Ishikawa (cell line): ENCODE results near the gene OSBPL1A.

ENCODE experiments used
- CEBPB ChIP-seq: IDR thresholded peaks from 2 replicates; pipeline ENCODE4 v1.6.1; 2012
- CREB1 ChIP-seq: IDR thresholded peaks from 2 replicates; pipeline ENCODE4 v1.6.1; 2012; ENCODE audit warnings: low read depth
- EGR1 ChIP-seq: IDR thresholded peaks from 2 replicates; pipeline ENCODE4 v1.6.1; 2012
- EP300 ChIP-seq: IDR thresholded peaks from 2 replicates; pipeline ENCODE4 v1.6.1; 2012; ENCODE audit warnings: borderline replicate concordance
- FOXM1 ChIP-seq: IDR thresholded peaks from 2 replicates; pipeline ENCODE4 v1.6.1; 2012; ENCODE audit warnings: low read depth, borderline replicate concordance
- MAX ChIP-seq: IDR thresholded peaks from 2 replicates; pipeline ENCODE4 v1.6.1; 2012
- NFIC ChIP-seq: IDR thresholded peaks from 2 replicates; pipeline ENCODE4 v1.6.1; 2012
- RAD21 ChIP-seq: IDR thresholded peaks from 2 replicates; pipeline ENCODE4 v1.6.1; 2012; ENCODE audit warnings: low read depth
- REST ChIP-seq: IDR thresholded peaks from 2 replicates; pipeline ENCODE4 v1.6.1; 2012; ENCODE audit warnings: low read depth, mild to moderate bottlenecking
- TAF1 ChIP-seq: IDR thresholded peaks from 2 replicates; pipeline ENCODE4 v1.6.1; 2012; ENCODE audit warnings: low read depth, mild to moderate bottlenecking
- TCF12 ChIP-seq: IDR thresholded peaks from 2 replicates; pipeline ENCODE4 v1.6.1; 2012; ENCODE audit warnings: low read depth
- TEAD4 ChIP-seq: IDR thresholded peaks from 2 replicates; pipeline ENCODE4 v1.6.1; 2012
- USF1 ChIP-seq: IDR thresholded peaks from 2 replicates; pipeline ENCODE4 v1.6.1; 2012
- YY1 ChIP-seq: IDR thresholded peaks from 2 replicates; pipeline ENCODE4 v1.6.1; 2012; ENCODE audit warnings: low read depth
- ZBTB7A ChIP-seq: IDR thresholded peaks from 2 replicates; pipeline ENCODE4 v1.6.1; 2012; ENCODE audit warnings: low read depth

Gene OSBPL1A

GRCh38 chr18:24436939-24437338 is 39.3 kb upstream of the OSBPL1A start:
- TF ChIP-seq TAF1 = no peak
- TF ChIP-seq TCF12 = no peak
- no peak for TF ChIP-seq MAX
- TF ChIP-seq USF1 = no peak
- no peak for TF ChIP-seq CREB1
- TF ChIP-seq NFIC = no peak
- TF ChIP-seq YY1 = no peak
- no peak for TF ChIP-seq ZBTB7A
- no peak for TF ChIP-seq REST
- no peak for TF ChIP-seq RAD21
- TF ChIP-seq CEBPB = no peak
- no peak for TF ChIP-seq FOXM1
- no peak for TF ChIP-seq TEAD4
- no peak for TF ChIP-seq EGR1
- no peak for TF ChIP-seq EP300

DNA sequence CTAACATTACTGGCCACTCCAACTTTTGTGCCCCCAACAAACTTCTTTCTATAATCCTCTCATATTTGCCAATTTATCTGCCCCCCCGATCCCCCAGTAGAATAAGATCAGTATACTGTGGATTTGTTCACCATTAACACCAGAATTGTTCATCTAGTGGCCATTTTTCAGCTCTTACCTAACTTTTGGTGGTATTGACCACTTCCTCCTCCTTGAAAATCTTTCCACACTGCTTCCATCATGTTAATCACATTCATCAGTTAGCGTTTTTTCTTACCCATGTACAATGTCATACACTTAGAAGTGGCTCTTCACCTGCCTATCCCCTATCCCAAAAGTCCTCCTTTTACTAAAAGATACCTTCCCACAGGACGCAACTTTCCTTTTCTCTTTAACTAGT is 35.0 kb upstream of the OSBPL1A start:
- TF ChIP-seq REST = no peak
- TF ChIP-seq RAD21 = no peak
- TF ChIP-seq EP300 = no peak
- TF ChIP-seq CREB1 = no peak
- no peak for TF ChIP-seq TEAD4
- no peak for TF ChIP-seq CEBPB
- no peak for TF ChIP-seq FOXM1
- TF ChIP-seq MAX = no peak
- no peak for TF ChIP-seq TCF12
- TF ChIP-seq ZBTB7A = no peak
- no peak for TF ChIP-seq TAF1
- TF ChIP-seq NFIC = no peak
- no peak for TF ChIP-seq USF1
- no peak for TF ChIP-seq EGR1
- TF ChIP-seq YY1 = no peak

DNA sequence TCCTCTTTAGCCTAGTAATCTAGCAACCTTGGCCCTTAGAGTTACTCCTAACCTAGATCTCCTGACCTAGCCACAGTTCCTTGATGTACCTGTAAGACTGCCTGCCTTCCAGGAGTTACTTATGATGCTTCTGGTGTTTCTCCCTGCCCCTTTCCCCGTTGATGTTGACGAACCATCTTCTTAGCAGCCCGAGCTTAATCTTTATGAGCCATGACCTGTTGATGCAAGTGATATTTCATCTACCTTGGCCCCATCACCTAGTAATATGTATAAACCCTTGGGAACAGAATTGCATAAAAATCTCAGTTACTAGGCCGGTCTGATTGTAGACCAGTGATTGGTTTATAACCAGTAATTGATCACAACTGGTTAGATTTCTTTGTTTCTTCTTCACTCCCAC is 31.6 kb upstream of the OSBPL1A start:
- TF ChIP-seq RAD21 (no peak), TEAD4 (no peak), TAF1 (no peak), CREB1 (no peak), NFIC (no peak), TCF12 (no peak), USF1 (no peak), YY1 (no peak), FOXM1 (no peak)

DNA sequence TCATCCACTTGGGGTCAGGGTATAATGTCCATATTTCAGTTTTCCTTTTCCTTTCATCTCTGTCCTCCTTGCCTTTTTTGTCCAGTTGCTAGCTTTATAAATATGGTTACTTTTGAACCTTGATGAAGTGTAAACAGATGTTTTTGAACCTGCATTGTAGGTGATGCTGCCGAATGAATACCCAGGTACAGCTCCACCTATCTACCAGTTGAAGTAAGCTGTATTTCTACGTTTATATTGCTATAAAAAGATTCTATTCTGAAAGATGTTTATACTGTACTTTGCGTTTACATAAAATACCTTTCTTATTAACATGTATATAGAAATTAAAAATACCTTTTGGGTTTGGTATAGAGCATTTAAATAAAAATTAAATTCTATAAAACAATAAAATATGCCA is 31.1 kb upstream of the OSBPL1A start:
- TF ChIP-seq EP300 (no peak), REST (no peak), NFIC (no peak), CEBPB (no peak), TAF1 (no peak), ZBTB7A (no peak)
